OCI-LY3 (cell line): ENCODE results near the gene MERTK.

Experiments
- CTCF ChIP-seq: fragments of 200-600, 300-600 bp; sonication (generic); IDR thresholded peaks from 2 replicates; pipeline ENCODE4 v1.5.1; 2014; ENCODE audit warnings: antibody characterized with exemption, low read length, low read depth
- EZH2phosphoT487 ChIP-seq: fragments of 200-600 bp; shearing (Covaris generic); IDR thresholded peaks from 2 replicates; pipeline ENCODE4 v1.6.1; 2018; ENCODE audit warnings: antibody characterized with exemption, mixed run types, low read depth

GRCh38 chr2:112062894-112063293 lies 164.5 kb downstream of the MERTK start:
- no peak for TF ChIP-seq CTCF
- TF ChIP-seq EZH2phosphoT487 = no peak
